ENCODE data around the gene SINHCAF.

DNA sequence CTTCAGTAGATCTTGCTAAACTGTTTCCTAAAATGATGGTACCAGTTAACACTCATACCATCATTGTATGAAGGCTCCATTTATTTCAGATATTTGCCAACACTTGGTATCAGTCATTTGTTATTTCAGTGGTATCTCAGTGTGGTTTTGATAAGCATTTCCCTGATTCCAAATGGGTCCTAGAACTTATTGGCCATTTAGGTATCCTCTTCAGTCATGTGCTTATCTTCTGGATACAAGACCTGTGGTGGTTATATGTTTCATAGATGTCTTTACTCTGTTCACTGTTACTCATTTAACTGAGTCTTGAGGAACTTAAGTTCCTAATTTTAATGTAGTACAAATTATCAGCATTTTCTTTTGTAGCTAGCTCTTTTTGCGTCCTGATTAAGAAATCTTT lies 13.5 kb downstream of the SINHCAF start:
- no peak for TF ChIP-seq POLR2A (IDR thresholded peaks at IDR 0.05)
- no peak for TF ChIP-seq CTCF (IDR thresholded peaks at IDR 0.05)
